ENCODE data around the gene SH3BP4. TPM values are rescaled to one million over a fixed set of nuclear protein-coding genes. Genes with fewer than 3 reads are reported as not detected.

Gene SH3BP4
- total RNA-seq, 1 experiment from 2014 or later = not detected

- no peaks in the 10 kb centered on the region for H3K79me2 ChIP-seq (ENCODE audit: low read length)
- H3K4me1 ChIP-seq (ENCODE audit: low read length) = no peaks in the 10 kb centered on the region
These were observed 22.9 kb downstream of the SH3BP4 start for GRCh38 chr2:234974501-234975385.

GRCh38 chr2:234975611-234976010 is 23.8 kb downstream of the SH3BP4 start:
- no peak for DNase-seq
- no peaks in the 10 kb centered on the region for H3K9me2 ChIP-seq (replicated peaks; ENCODE audit: insufficient read depth, low read length)
- no peaks in the 10 kb centered on the region for H3K9me3 ChIP-seq (ENCODE audit: low read length)
- H3K4me2 ChIP-seq (ENCODE audit: low read depth, low read length, poor library complexity, severe bottlenecking) = no peak overlapping the region
- H3K27me3 ChIP-seq (ENCODE audit: low read length) = no peaks in the 10 kb centered on the region
- H3K79me2 ChIP-seq (ENCODE audit: low read length) = no peaks in the 10 kb centered on the region
- no peaks in the 10 kb centered on the region for H4K20me1 ChIP-seq (ENCODE audit: insufficient read depth, low read depth, low read length)
- H3K27ac ChIP-seq (ENCODE audit: low read length) = no peak overlapping the region
- H3K9ac ChIP-seq (ENCODE audit: low read length) = no peak overlapping the region
- H3K4me3 ChIP-seq (ENCODE audit: low read length) = no peak overlapping the region
- H2AFZ ChIP-seq (ENCODE audit: low read length) = no peak overlapping the region
- H3K4me1 ChIP-seq (ENCODE audit: low read length) = no peaks in the 10 kb centered on the region
- no peaks in the 10 kb centered on the region for H3K36me3 ChIP-seq (ENCODE audit: insufficient read depth, low read length)

More at GRCh38 chr2:234974501-234975385, 22.9 kb downstream of the SH3BP4 start:
- no peak overlapping the region for H3K4me2 ChIP-seq (ENCODE audit: low read depth, low read length, poor library complexity, severe bottlenecking)
- no peak overlapping the region for H3K9ac ChIP-seq (ENCODE audit: low read length)
- no peak for DNase-seq
- H3K27ac ChIP-seq (ENCODE audit: low read length) = no peak overlapping the region
- no peak overlapping the region for H3K4me3 ChIP-seq (ENCODE audit: low read length)
- no peak overlapping the region for H2AFZ ChIP-seq (ENCODE audit: low read length)
- no peaks in the 10 kb centered on the region for H3K27me3 ChIP-seq (ENCODE audit: low read length)
- no peaks in the 10 kb centered on the region for H3K9me2 ChIP-seq (replicated peaks; ENCODE audit: insufficient read depth, low read length)
- no peaks in the 10 kb centered on the region for H4K20me1 ChIP-seq (ENCODE audit: insufficient read depth, low read depth, low read length)
- no peaks in the 10 kb centered on the region for H3K36me3 ChIP-seq (ENCODE audit: insufficient read depth, low read length)
- H3K9me3 ChIP-seq (ENCODE audit: low read length) = no peaks in the 10 kb centered on the region

GRCh38 chr2:234976479-234977227 is 24.8 kb downstream of the SH3BP4 start:
- H3K4me2 ChIP-seq (ENCODE audit: low read depth, low read length, poor library complexity, severe bottlenecking) = no peak overlapping the region
- H4K20me1 ChIP-seq (ENCODE audit: insufficient read depth, low read depth, low read length) = no peaks in the 10 kb centered on the region
- no peaks in the 10 kb centered on the region for H3K9me3 ChIP-seq (ENCODE audit: low read length)
- H3K4me1 ChIP-seq (ENCODE audit: low read length) = no peaks in the 10 kb centered on the region
- H3K4me3 ChIP-seq (ENCODE audit: low read length) = no peak overlapping the region
- H3K27ac ChIP-seq (ENCODE audit: low read length) = no peak overlapping the region
- H2AFZ ChIP-seq (ENCODE audit: low read length) = no peak overlapping the region
- no peaks in the 10 kb centered on the region for H3K9me2 ChIP-seq (replicated peaks; ENCODE audit: insufficient read depth, low read length)
- H3K36me3 ChIP-seq (ENCODE audit: insufficient read depth, low read length) = no peaks in the 10 kb centered on the region
- no peak for DNase-seq
- H3K27me3 ChIP-seq (ENCODE audit: low read length) = no peaks in the 10 kb centered on the region
- H3K79me2 ChIP-seq (ENCODE audit: low read length) = no peaks in the 10 kb centered on the region
- H3K9ac ChIP-seq (ENCODE audit: low read length) = no peak overlapping the region

GRCh38 chr2:234977228-234977679 is 25.4 kb downstream of the SH3BP4 start:
- no peak overlapping the region for H2AFZ ChIP-seq (ENCODE audit: low read length)
- H3K9me2 ChIP-seq (replicated peaks; ENCODE audit: insufficient read depth, low read length) = no peaks in the 10 kb centered on the region
- no peaks in the 10 kb centered on the region for H3K79me2 ChIP-seq (ENCODE audit: low read length)
- H3K4me3 ChIP-seq (ENCODE audit: low read length) = no peak overlapping the region
- no peaks in the 10 kb centered on the region for H3K4me1 ChIP-seq (ENCODE audit: low read length)
- H3K4me2 ChIP-seq (ENCODE audit: low read depth, low read length, poor library complexity, severe bottlenecking) = no peak overlapping the region
- no peaks in the 10 kb centered on the region for H3K27me3 ChIP-seq (ENCODE audit: low read length)
- H3K27ac ChIP-seq (ENCODE audit: low read length) = no peak overlapping the region
- no peak for DNase-seq
- no peaks in the 10 kb centered on the region for H3K9me3 ChIP-seq (ENCODE audit: low read length)
- no peak overlapping the region for H3K9ac ChIP-seq (ENCODE audit: low read length)
- no peaks in the 10 kb centered on the region for H4K20me1 ChIP-seq (ENCODE audit: insufficient read depth, low read depth, low read length)
- H3K36me3 ChIP-seq (ENCODE audit: insufficient read depth, low read length) = no peaks in the 10 kb centered on the region

- Histone ChIP-seq H3K4me3 (ENCODE audit: low read length) (no peak overlapping the region), H3K9me2 (replicated peaks; ENCODE audit: insufficient read depth, low read length) (no peaks in the 10 kb centered on the region), H2AFZ (ENCODE audit: low read length) (no peak overlapping the region), H3K9me3 (ENCODE audit: low read length) (no peaks in the 10 kb centered on the region), H3K79me2 (ENCODE audit: low read length) (no peaks in the 10 kb centered on the region), H3K27ac (ENCODE audit: low read length) (no peak overlapping the region), H3K4me1 (ENCODE audit: low read length) (no peaks in the 10 kb centered on the region), H3K36me3 (ENCODE audit: insufficient read depth, low read length) (no peaks in the 10 kb centered on the region), H3K27me3 (ENCODE audit: low read length) (no peaks in the 10 kb centered on the region), H3K9ac (ENCODE audit: low read length) (no peak overlapping the region), H3K4me2 (ENCODE audit: low read depth, low read length, poor library complexity, severe bottlenecking) (no peak overlapping the region), H4K20me1 (ENCODE audit: insufficient read depth, low read depth, low read length) (no peaks in the 10 kb centered on the region)
- no peak for DNase-seq
These were observed 26.8 kb downstream of the SH3BP4 start for GRCh38 chr2:234978466-234979203.

GRCh38 chr2:234979204-234980167 is 27.7 kb downstream of the SH3BP4 start:
- Histone ChIP-seq H3K79me2 (ENCODE audit: low read length) (no peaks in the 10 kb centered on the region), H2AFZ (ENCODE audit: low read length) (no peak overlapping the region), H4K20me1 (ENCODE audit: insufficient read depth, low read depth, low read length) (no peaks in the 10 kb centered on the region), H3K4me2 (ENCODE audit: low read depth, low read length, poor library complexity, severe bottlenecking) (no peak overlapping the region), H3K27ac (ENCODE audit: low read length) (no peak overlapping the region), H3K4me1 (ENCODE audit: low read length) (no peaks in the 10 kb centered on the region), H3K9me3 (ENCODE audit: low read length) (no peaks in the 10 kb centered on the region), H3K4me3 (ENCODE audit: low read length) (no peak overlapping the region), H3K36me3 (ENCODE audit: insufficient read depth, low read length) (no peaks in the 10 kb centered on the region), H3K9ac (ENCODE audit: low read length) (no peak overlapping the region), H3K9me2 (replicated peaks; ENCODE audit: insufficient read depth, low read length) (no peaks in the 10 kb centered on the region), H3K27me3 (ENCODE audit: low read length) (no peaks in the 10 kb centered on the region)
- no peak for DNase-seq

- Histone ChIP-seq H3K79me2 (ENCODE audit: low read length) (no peaks in the 10 kb centered on the region), H3K9me3 (ENCODE audit: low read length) (no peaks in the 10 kb centered on the region), H3K4me2 (ENCODE audit: low read depth, low read length, poor library complexity, severe bottlenecking) (no peak overlapping the region), H3K4me1 (ENCODE audit: low read length) (no peaks in the 10 kb centered on the region), H3K36me3 (ENCODE audit: insufficient read depth, low read length) (no peaks in the 10 kb centered on the region), H4K20me1 (ENCODE audit: insufficient read depth, low read depth, low read length) (no peaks in the 10 kb centered on the region), H3K9me2 (replicated peaks; ENCODE audit: insufficient read depth, low read length) (no peaks in the 10 kb centered on the region), H2AFZ (ENCODE audit: low read length) (no peak overlapping the region), H3K9ac (ENCODE audit: low read length) (no peak overlapping the region), H3K4me3 (ENCODE audit: low read length) (no peak overlapping the region), H3K27me3 (ENCODE audit: low read length) (no peaks in the 10 kb centered on the region), H3K27ac (ENCODE audit: low read length) (no peak overlapping the region)
- no peak for DNase-seq
These were observed 28.8 kb downstream of the SH3BP4 start for GRCh38 chr2:234980451-234981187.

All from Karpas-422 (cell line).